Stimulated activated CD8-positive, alpha-beta memory T cell treated with anti-CD3 and anti-CD28 coated beads, Interleukin-4, amount 100 ng/mL, for 24 hours (primary cell): ENCODE data around the gene TPM1.

Experiments
- DNase-seq: peaks from one replicate; pipeline ENCODE4 v3.0.0-alpha.2; 2020; ENCODE audit warnings: low read depth

Gene TPM1

DNA sequence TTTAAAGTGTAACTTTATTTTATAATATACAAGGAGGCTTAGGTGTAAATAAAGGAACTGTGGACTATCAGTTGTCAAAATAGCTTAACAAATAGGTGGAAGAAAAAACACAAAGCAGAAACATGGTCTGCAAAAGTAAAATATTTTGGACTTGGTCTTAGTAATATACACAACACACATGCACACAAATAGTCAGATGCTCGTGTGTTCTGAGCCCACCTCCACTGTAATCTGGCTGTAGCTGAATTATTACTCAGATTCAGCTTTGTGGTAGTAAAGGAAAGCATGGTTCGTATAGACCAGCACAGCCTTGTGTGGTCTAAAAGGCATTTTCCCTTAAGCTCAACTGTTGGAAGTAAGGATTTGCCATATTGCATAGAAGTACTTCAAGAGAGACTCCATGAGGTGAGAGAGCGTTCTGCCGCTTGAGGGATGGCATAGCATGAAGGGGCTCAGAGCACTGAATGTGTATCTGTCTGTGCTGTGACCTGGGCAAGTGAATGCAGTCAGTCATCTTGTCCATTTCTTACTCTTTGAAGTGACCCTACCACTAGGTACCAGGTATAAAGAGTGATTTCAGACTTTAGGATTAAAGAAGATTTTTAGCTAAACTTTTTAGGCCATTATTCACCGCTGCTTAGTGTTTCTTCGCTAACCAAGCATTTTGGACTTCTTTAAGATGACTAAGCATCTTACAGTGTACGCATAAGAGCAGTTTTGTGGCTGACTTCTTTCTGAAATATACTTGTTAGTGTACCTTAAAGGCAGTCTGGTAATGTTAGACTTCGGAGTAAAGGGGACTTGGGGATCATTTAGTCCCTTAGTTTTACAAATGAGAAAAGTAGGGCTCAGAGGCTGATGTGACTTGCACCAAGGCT, 15.2 kb downstream of the TPM1 start:
- DNase-seq = no peak

DNA sequence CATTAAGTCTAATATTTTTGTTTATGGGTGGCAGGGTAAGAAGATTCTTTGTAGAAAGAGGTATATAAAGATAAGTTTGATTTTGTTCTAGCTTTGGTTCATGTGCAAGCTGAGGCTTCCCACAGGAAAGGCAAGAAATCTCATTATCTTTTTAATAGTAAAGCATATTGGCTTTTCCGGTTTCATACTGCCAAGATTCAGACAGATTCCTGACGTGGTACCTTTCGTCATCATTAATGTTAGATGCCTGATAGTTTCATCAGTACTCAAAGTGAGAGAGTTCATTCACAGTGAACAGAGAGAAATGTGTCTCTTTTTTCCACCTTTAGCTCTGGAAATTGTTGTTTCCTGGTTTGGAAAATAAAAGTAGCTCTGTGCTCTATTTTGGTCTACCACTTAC, 16.5 kb downstream of the TPM1 start:
- DNase-seq = no peak

DNA sequence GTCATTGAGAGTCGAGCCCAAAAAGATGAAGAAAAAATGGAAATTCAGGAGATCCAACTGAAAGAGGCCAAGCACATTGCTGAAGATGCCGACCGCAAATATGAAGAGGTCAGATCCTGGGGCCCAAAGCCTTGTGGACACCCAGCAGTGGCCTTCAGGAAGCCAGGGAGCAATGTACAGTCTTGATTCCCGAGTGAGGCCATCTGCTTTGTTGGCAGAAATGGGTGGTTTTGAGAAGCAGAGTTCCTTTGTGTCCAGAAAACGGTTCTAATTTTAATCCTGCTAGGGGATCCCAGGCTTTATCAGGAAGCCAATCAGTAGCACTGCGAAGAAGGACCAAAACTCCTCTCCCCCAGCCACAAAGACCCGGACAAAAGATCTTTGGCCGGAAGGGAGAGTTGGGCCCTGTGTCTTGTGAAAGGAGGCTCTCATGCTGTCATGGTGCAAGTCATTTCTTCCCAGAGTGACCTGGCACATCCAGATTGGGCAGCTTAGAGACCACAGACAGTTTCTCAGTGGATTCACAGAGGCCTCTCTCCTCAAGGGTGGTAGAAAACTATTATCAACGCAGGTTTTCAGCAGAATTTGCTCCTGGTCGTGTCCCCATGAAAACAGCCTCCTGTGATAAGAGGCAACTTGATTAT, 17.1 kb downstream of the TPM1 start:
- DNase-seq = no peak

DNA sequence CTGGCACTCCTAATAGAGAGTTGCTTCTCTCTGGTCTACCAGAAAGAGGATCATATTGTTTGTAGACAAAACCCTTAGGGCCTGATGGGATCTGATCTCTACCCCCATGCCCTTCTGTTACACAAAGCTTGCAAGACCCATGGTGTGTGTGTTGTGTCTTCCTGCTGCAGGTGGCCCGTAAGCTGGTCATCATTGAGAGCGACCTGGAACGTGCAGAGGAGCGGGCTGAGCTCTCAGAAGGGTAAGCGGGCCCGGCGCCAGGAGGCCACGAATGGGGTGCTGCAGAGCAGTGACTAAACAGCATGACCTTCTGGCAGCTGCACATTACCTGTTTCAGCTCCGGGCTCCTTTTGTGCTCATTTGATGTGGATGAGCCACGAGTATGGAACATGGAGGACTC, 18.2 kb downstream of the TPM1 start:
- DNase-seq = no peak

DNA sequence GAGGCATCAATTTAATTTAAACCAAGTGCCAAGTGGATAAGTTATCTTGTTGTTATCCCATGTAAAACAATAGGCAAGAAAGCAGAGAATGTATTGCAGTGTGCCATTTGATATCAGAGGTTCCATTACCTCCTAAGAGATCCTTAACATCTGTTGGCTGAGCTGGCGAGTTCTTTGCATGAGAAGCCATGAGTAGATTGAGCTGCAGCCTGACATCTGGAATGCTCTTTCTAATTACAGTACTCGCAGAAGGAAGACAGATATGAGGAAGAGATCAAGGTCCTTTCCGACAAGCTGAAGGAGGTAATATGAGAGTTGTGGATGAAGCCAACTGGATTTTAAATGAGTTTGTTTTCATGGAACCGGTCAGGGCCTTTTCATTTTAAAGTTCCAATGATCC, 19.4 kb downstream of the TPM1 start:
- no peak for DNase-seq

DNA sequence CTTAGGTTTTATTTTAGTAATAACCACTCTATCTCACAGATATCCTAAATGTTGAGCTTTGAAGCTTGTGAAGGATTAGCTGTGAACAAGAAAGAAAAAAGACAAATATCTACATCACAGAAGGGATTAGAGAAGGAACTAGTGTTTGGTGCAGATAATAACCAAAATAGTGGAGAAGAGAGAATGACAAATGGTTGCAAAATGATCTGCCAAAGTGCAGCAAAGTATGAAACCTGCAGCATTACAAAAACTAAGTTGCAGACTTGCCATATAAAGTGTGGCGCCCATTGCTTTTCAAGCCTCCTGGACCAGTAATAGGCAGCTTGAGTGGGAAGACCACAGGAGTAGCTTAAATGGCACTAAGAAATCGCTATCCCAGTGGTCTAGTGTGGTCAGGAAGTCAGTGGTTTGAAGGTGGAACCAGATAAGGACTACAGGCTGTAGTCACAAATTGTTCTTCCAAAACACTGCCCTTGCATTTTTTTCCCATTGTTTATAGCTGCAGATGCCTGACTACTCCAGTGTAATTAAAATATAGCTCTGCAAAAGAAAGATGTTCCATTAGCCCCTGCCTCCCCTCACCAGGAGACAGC, 20.7 kb downstream of the TPM1 start:
- DNase-seq = no peak

DNA sequence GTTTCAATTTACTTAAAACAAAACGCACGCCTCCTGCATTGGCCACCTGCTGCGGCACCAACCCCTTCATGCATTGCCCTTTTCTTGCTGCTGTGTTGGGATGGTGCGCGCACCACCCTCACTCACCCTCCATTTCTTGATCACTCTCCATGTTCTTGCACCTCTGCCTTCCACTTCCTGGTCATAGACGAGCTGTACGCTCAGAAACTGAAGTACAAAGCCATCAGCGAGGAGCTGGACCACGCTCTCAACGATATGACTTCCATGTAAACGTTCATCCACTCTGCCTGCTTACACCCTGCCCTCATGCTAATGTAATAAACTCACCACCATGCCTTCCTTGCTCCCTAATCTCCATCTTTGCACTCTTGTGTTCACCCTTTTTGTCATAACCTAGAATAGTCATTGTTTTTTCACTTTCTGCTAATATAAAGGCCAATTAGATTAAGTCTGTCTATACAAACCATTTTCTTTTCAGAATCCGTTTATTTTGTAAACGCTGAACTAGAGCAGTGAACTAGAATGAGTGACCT, 21.4 kb downstream of the TPM1 start:
- no peak for DNase-seq

DNA sequence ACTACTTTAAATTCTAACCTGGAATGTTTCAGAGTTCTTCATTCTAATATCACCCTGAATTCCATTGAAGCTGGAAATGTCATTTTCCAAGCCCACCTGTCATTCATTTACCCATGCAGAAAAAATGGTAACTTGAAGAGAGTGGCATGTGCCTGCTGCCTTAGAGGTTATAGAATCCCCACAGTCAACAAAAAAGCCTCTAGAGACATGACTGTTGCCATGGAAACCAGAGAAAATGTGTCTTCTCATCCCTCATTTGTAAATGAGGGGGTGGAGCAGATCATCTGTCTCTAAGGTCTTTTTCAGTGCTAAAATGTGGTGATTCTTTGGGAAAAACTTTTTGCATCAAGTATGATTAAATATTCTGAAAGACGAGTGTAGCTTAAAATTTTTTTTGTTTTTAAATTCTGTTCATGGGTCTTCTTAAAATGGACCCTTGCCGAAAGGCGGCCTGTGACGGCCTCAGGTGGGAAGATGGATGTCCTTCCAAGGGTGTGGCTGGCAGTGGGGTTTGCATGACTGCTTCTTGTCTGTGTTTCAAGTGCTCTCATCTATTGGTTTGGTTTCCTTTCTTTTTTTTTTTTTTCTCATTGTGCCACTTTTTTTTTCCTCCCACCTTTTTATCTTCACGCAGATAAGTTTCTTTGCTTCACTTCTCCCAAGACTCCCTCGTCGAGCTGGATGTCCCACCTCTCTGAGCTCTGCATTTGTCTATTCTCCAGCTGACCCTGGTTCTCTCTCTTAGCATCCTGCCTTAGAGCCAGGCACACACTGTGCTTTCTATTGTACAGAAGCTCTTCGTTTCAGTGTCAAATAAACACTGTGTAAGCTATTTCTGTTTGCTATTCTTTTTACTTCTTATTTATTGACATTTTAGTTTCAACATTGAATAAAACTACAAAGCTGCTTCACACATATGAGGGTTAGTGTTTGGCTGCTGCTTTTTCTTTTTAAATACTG, 23.0 kb downstream of the TPM1 start:
- no peak for DNase-seq

DNA sequence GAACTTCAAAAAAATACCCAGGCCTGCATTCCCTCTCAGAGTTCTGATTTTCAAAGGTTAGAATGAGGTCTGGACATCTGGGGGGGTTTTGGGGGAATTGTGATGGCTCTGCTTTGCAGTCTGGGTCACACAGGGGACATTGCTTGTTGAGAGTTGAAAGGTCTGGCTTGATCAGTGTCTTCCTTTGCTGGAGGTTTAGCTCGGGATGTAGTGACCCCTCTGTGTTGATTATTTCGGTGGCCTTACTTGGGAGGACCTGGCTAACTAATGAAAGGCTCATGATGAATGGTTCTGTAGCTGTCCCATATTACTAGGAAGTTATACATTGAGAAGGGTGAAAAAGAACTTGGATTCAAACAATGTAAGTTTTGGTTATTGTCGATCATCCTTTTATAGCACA, 23.7 kb downstream of the TPM1 start:
- no peak for DNase-seq

DNA sequence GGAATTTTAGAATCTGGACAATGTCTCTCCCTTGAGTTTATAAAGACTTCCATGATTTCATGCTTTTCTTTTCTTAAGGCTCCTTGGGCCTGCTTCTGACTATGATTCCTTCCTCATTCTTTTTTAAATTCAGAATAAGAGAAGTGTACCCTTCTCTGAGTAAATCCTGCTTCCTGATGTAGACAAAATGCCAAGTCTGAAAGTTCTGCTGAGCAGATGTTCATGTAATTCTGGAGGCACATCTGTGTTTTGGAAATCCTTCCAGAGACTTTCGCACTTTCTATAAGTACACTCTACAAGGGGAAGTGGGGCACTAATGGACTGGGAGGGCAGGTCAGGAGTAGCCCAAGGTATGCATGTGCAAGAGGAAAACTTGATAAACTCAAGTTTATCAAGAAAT, 24.8 kb downstream of the TPM1 start:
- DNase-seq = no peak

DNA sequence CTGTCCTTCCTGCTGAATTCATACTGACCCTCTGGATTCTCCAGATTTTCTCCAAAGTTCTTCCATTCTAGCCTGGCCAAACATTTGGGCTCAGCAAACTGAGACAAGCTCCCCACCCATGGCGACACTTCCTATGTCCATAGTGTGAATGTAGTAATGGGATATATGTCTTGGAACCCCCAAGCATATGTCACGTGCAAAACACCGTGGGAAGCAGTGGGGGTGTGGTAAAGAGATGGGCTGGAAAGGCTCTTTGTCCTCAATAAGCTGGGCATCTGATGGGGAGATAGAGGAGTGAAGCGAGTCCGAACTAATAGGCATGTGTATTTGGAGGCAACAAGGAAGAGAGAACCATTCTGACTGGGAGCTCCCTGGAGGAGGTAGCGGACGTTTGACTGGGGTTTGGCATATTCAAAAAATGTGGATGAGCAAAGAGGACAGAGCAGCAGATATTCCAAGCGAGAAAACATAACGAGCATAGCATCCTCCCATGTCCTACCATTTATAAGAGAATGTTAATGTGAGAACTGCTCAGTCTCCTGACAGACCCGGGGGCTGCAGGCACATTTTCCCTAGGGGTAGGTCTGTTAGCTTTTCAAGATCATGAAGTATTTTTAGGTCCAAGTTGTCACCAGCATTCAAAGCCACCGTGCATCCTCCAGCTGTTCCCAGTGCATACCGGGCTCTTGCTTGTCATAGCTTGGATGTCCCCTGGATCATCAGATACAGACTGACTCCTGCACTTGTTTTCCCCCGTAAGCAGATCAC, 25.6 kb downstream of the TPM1 start:
- DNase-seq = no peak

DNA sequence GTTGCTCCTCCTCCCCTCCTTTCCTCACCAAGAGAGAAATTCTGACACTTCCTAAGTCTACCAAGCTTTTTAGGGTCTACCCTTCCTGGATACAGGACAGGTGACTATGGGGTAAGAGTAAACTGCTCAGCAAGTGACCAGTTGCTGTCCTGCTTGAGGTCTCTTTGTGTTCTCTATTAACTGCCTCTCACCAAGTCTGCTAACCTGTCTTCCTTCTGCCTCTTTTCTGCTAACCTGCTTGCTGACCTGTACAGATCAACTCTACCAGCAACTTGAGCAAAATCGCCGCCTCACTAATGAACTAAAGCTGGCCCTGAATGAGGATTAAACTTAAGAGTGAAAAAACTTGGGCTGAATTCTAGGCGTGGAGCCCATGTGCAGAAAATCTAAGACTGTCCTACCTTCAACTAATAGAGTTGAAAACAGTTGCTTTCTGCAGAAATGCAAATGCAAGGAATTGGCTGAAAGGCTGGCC, 27.1 kb downstream of the TPM1 start:
- DNase-seq = no peak

DNA sequence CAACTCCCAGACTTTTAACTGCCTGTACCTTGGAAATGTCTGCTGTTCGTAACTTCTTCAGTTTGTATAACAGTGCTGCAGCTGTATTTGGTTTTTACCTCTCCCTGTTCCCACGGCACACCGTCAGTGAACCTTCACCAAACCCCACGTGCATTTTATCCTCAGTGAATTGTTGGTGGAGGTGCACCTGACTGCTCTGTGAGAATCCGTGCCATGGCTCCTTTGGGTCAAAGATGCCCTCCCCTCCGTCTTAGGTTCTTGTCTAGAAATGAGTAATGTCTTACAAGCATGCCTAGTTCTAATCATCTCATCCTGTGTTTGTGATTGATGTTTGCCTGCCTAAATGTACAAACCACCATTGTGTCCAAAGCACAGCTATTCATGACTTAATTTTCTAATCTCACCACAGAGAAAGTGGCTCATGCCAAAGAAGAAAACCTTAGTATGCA, 28.2 kb downstream of the TPM1 start:
- DNase-seq = no peak

DNA sequence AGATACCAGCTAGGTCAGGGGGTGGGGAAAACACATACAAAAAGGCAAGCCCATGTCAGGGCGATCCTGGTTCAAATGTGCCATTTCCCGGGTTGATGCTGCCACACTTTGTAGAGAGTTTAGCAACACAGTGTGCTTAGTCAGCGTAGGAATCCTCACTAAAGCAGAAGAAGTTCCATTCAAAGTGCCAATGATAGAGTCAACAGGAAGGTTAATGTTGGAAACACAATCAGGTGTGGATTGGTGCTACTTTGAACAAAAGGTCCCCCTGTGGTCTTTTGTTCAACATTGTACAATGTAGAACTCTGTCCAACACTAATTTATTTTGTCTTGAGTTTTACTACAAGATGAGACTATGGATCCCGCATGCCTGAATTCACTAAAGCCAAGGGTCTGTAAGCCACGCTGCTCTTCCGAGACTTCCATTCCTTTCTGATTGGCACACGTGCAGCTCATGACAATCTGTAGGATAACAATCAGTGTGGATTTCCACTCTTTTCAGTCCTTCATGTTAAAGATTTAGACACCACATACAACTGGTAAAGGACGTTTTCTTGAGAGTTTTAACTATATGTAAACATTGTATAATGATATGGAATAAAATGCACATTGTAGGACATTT, 28.9 kb downstream of the TPM1 start:
- no peak for DNase-seq

DNA sequence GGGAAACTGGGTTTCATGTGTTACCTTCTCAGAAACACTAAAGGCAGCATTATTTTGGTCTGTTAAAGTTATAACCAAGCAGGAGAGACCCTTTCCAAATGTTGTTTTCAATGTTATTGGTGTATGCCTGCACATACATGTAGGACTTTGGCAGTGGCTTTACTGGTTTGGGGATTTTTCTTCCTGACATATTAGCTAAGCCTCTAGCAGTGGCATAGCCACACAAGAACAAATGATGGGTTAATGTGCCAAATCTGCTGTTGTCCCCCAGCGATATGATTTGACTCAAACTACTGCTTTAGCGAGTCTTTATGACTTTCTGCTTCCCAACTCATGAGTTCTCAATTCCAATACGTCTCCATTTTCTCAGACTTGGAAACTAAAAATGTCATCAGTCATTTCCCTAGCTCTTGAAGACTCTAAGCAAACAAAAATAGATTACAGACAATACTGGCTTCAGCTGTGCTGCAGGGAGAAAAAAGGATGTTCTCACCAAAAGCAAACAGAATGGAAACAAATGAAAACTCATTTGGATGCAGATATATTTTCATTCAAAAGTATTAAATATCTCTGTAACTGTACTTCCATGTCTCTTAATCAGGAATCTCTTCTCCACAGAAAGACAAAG, 29.6 kb downstream of the TPM1 start:
- no peak for DNase-seq

DNA sequence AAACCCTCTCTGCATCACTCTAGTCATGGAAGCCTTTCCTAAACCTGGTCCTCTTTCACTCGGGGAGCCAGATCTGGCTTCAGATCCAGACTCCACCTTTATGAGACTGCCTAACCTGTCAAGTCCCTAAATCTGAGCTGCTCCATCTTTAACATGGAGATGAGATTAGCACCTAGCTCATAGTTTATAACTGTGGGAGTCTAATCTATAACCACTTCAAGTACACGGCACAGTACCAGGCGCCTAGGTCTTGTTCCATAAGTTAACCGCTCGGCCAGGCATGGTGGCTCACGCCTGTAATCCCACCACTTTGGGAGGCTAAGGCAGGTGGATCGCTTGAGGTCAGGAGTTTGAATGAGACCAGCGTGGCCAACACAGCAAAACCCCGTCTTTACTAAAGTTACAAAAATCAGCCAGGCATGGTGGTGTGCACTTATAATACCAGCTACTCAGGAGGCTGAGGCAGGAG, 30.3 kb downstream of the TPM1 start:
- no peak for DNase-seq

DNA sequence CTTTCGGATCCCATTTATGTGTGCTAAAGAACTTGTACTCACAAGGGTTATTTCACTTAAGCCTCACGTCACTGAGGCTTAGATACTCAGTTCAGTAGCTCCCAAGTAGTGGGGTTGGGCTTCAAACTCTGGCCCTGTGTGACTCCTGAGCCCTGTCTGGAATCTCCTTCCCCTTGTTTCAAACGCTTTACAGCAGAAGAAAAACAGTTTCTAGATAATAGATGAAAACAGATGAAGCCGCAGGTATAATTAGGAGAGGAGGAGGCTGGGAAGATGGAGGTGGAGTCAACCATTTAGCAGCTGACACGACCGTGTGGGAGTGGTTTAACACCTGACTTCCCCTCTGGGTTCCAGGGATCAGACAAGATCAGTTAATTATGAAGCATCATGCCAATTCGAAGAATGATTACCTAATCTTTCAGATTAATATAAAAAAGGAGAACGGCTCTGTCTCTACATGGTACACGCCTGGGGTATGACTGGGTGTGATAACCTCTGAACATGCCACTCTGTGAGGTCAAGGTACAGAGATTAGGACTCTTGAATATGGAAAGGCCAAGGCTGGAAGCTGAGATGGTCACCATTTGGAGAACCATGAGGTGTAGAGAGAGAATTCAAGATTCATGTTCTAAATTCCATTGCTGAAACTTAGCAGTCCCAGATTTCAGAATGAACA, 31.1 kb downstream of the TPM1 start:
- no peak for DNase-seq

DNA sequence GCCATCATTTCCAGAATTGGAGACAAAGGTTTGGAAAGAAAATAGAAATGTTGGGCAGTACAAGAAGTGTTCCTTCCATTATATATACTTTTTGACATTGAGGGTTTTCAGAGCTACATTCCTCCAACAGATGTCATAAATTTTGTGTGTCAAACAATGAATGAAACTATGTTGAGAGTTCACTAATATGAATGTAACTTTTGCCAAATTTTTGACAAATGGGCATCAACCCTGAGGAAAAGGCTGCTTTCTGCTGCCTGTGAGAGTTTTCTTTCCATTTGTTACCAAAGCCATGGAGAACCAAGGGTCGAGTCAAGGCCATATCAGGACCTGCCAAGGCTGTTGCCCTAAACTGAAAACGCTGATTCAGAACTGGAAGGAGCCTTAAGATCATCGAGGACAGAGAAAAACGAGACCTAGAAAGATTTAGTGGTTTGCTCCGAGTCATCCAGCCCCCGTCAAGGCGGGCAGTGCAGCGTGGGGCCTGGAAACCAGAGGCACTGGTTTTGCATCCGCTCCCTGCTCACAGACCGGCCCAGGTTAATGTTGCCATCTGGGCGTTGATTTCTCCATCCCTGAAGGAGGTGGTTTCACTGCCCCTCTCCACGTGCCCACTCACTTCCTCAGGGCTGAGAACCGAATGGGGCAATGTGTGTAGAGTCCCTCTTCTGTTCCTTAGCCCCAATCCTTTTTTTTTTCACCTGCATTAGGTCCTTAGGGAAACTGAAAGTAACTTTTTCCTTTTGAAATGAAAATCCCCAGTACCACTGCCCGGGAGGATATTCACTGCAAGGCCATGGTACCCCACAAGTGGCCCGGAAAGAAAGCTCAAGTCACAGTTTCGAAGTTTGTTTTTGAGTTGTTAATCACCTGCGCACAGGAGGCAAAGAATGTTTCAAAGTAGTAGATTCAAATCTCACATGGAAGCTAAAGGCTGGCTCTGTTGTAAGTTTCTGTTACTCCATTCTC, 32.8 kb downstream of the TPM1 start:
- no peak for DNase-seq
